ENCODE measurements around the gene DNMT1. TPM values are rescaled to one million over a fixed set of nuclear protein-coding genes. Genes with fewer than 3 reads are reported as not detected.

Gene DNMT1
- total RNA-seq, 2 donors from 2014 or later, result 17.9 to 36.6 TPM

DNA sequence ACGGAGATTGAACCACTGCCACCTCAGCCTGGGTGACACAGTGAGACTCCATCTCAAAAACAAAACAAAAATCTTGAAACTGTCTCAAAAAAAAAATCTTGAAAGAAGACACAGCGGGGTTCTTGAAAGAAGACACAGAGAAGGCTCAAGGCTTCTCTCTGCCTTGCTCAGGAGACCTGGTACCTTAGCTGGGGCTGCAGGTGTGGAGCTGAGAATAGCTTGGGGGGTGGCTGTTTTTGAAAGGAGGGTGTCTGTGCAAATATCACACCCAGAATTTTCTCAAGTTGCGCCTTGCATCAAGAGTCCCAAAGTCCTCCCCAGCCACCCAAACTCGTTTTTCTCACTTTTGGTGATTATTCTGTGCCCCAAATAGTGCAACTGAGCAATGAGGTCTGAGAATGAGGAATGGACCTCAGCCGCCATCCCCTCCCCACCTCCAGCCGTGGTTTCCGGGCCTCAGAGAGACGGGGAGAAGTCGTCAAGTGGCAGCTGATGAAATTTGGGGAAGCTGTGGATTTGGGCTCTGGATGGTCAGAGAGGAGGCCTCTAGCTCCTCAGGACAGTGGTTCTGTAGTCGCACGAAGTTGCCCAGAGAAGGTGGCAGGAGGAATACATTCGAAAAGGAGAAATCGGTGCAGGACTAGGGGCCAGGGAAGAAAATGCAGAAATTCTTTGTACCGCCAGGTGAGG is 27.6 kb upstream of the DNMT1 start:
- TF ChIP-seq, protein P1, sequence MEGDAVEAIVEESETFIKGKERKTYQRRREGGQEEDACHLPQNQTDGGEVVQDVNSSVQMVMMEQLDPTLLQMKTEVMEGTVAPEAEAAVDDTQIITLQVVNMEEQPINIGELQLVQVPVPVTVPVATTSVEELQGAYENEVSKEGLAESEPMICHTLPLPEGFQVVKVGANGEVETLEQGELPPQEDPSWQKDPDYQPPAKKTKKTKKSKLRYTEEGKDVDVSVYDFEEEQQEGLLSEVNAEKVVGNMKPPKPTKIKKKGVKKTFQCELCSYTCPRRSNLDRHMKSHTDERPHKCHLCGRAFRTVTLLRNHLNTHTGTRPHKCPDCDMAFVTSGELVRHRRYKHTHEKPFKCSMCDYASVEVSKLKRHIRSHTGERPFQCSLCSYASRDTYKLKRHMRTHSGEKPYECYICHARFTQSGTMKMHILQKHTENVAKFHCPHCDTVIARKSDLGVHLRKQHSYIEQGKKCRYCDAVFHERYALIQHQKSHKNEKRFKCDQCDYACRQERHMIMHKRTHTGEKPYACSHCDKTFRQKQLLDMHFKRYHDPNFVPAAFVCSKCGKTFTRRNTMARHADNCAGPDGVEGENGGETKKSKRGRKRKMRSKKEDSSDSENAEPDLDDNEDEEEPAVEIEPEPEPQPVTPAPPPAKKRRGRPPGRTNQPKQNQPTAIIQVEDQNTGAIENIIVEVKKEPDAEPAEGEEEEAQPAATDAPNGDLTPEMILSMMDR (IDR thresholded peaks at IDR 0.05), result no peak
- no peak for TF ChIP-seq POLR2A (IDR thresholded peaks at IDR 0.05)
- no peak for ATAC-seq
- intact Hi-C loops (cut with DNase I), result no loop called here

DNA sequence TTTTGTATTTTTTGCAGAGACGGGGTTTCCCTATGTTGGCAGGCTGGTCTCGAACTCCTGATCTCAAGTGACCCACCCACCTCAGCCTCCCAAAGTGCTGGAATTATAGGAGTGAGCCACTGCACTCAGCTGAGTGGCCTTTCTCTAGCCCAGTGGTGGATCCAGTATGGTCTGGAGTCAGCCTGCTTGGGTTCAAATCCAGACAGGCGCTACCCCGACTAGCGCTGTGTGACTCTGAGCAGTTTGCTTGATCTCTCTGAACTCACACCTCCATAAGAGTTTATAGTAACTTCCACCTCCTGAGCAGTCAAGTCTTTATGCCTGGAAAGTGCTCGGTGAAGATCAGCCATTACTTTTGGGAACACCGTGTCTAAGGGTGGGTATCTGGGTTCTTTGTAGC is 25.9 kb upstream of the DNMT1 start:
- Histone ChIP-seq H3K27me3 (no peaks in the 10 kb centered on the region), H3K9me3 (no peaks in the 10 kb centered on the region), H3K36me3 (replicated peaks in 1 of 2; ENCODE audit: insufficient read depth in 1 of 2, low read depth in 2 of 2) (no peaks in the 10 kb centered on the region), H3K4me3 (no peak overlapping the region), H3K4me1 (no peaks in the 10 kb centered on the region), H3K27ac (no peak overlapping the region)
- intact Hi-C loops (cut with DNase I), result no loop called here
- TF ChIP-seq, protein P1 (IDR thresholded peaks at IDR 0.05), result no peak
- no peak for TF ChIP-seq POLR2A (IDR thresholded peaks at IDR 0.05)
- no peak for DNase-seq
- 84 to 87% methylated on average over 6 to 7 of the region's 7 CpGs for WGBS, 2 donors
- ATAC-seq, result no peak

More for the DNA sequence above, 27.6 kb upstream of the DNMT1 start:
- Histone ChIP-seq H3K36me3 (replicated peaks in 1 of 2; ENCODE audit: insufficient read depth in 1 of 2, low read depth in 2 of 2) (no peaks in the 10 kb centered on the region), H3K4me3 (no peak overlapping the region), H3K27me3 (no peaks in the 10 kb centered on the region), H3K4me1 (no peaks in the 10 kb centered on the region), H3K27ac (no peak overlapping the region), H3K9me3 (no peaks in the 10 kb centered on the region)
- no peak for DNase-seq
- WGBS, 2 donors, result 63 to 88% methylated on average over 14 of the region's 14 CpGs

DNA sequence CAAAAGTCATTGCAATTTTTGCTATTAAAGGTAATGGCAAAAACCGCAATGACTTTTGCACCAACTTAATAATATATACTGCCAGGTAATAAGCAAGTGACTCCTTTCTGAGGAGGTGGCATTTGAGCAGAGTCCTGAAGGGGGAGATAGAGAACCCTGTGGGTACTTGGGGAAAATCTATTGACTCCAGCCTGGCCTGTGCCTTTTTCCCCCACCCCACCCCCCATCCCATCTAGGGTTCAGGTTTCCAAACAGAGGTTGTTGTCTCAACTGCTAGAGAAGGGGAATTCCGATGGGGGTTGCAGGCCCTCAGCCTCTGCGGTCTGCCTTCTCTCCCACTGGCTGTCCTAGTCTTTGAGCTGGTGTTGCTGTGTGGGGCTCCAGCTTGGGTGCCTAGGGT is 24.9 kb upstream of the DNMT1 start:
- ATAC-seq (peak; percentile 44), DNase-seq (peak in 1 of 4 donors; percentile 13)
- no peaks in the 10 kb centered on the region for H3K4me1 ChIP-seq
- TF ChIP-seq POLR2A (IDR thresholded peaks at IDR 0.05), result no peak
- TF ChIP-seq, protein P1 (IDR thresholded peaks at IDR 0.05), result peak in 3 of 7 experiments; percentile 10 to 20 (median 14)
- WGBS, 2 donors, result 25 to 26% methylated on average over 1 to 3 of the region's 3 CpGs
- intact Hi-C loops (cut with DNase I), result no loop called here
- no peaks in the 10 kb centered on the region for H3K9me3 ChIP-seq
- H3K4me3 ChIP-seq, result no peak overlapping the region
- H3K27ac ChIP-seq, result no peak overlapping the region
- no peaks in the 10 kb centered on the region for H3K27me3 ChIP-seq
- no peaks in the 10 kb centered on the region for H3K36me3 ChIP-seq (replicated peaks in 1 of 2; ENCODE audit: insufficient read depth in 1 of 2, low read depth in 2 of 2)

DNA sequence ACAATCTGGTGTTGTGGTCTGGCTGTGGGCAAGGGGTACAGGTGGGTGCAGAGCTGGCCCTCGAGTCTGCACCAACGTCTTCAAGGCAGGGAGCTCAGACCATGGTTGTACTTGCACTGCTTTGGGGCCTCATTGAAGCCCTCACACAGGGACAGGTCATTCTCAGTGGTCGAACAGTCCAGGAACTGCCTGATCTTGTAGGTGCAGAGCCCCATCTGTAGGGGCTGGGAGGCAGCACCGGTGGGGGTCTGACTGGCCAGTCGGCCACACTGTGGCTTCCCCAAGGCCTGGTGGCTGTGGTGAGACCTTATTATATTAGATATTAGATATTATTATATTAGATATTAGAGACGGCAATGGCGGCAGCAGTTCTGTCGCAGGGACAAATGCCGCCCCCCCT is 22.3 kb upstream of the DNMT1 start:
- no peak overlapping the region for H3K4me3 ChIP-seq
- no peak overlapping the region for H3K27ac ChIP-seq
- H3K27me3 ChIP-seq, result no peaks in the 10 kb centered on the region
- intact Hi-C loops (cut with DNase I), result no loop called here
- ATAC-seq, result no peak
- H3K4me1 ChIP-seq, result no peaks in the 10 kb centered on the region
- no peaks in the 10 kb centered on the region for H3K9me3 ChIP-seq
- no peak for DNase-seq
- 69 to 74% methylated on average over 6 to 9 of the region's 9 CpGs for WGBS, 2 donors
- TF ChIP-seq, protein P1 (IDR thresholded peaks at IDR 0.05), result no peak
- no peak for TF ChIP-seq POLR2A (IDR thresholded peaks at IDR 0.05)
- no peaks in the 10 kb centered on the region for H3K36me3 ChIP-seq (replicated peaks in 1 of 2; ENCODE audit: insufficient read depth in 1 of 2, low read depth in 2 of 2)

DNA sequence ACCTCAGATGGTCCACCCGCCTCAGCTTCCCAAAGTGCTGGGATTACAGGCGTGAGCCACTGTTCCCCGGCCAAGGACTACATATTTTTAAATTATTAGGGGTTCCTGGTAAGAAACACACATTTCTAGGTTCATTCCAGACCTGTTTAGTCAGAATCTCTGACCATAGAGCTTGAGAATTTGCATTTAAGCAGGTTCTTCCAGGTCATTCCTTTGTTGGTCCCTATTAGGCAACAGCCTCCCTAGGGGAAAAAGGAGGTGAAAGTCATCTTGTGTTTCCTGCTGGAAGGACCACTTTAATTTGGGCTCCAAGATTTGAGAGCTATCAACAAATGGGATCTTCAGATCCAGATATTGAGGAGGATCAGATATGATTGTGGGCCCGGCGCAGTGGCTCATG is 20.0 kb upstream of the DNMT1 start:
- Histone ChIP-seq H3K4me1 (no peaks in the 10 kb centered on the region), H3K27me3 (no peaks in the 10 kb centered on the region), H3K36me3 (replicated peaks in 1 of 2; ENCODE audit: insufficient read depth in 1 of 2, low read depth in 2 of 2) (no peaks in the 10 kb centered on the region), H3K4me3 (no peak overlapping the region), H3K27ac (no peak overlapping the region), H3K9me3 (no peaks in the 10 kb centered on the region)
- intact Hi-C loops (cut with DNase I), result no loop called here
- TF ChIP-seq, protein P1 (IDR thresholded peaks at IDR 0.05), result no peak
- no peak for TF ChIP-seq POLR2A (IDR thresholded peaks at IDR 0.05)
- 93 to 94% methylated on average over 3 to 5 of the region's 5 CpGs for WGBS, 2 donors
- DNase-seq, result no peak
- no peak for ATAC-seq

Measured in body of pancreas (tissue), 4 donors.